Ascending aorta (tissue), 2 donors: ENCODE measurements around the gene EN1. TPM values are rescaled to one million over a fixed set of nuclear protein-coding genes. Genes with fewer than 3 reads are reported as not detected.

Experiments
- DNase-seq, 2 donors: peaks; one replicate each; pipeline ENCODE4 v3.0.0-alpha.2; 2019; ENCODE audit warnings: low spot score in 2 of 2
- H3K27ac ChIP-seq, 2 donors: fragments of 200-600 bp; sonication (generic); one replicate each; pipeline ENCODE4 v1.5.1; 2016 to 2017; ENCODE audit warnings: mild to moderate bottlenecking in 1 of 2
- H3K27me3 ChIP-seq: fragments of 200-600 bp; sonication (generic); one replicate; pipeline ENCODE4 v1.5.1; 2017
- H3K36me3 ChIP-seq, 2 donors: fragments of 200-600 bp; sonication (generic); one replicate each; pipeline ENCODE4 v1.5.1; 2016
- H3K4me1 ChIP-seq, 2 donors: fragments of 200-600 bp; sonication (generic); one replicate each; pipeline ENCODE4 v1.5.1; 2016 to 2017; ENCODE audit warnings: mild to moderate bottlenecking in 1 of 2
- H3K4me3 ChIP-seq, 2 donors: fragments of 200-600 bp; sonication (generic); one replicate each; pipeline ENCODE4 v1.5.1; 2016 to 2017; ENCODE audit warnings: mild to moderate bottlenecking in 1 of 2
- H3K9me3 ChIP-seq, 2 donors: fragments of 200-600 bp; sonication (generic); one replicate each; pipeline ENCODE4 v1.5.1; 2016
- CTCF ChIP-seq, 3 experiments: fragments of 200-600 bp in 2 of 3; fragments of 450-650 bp in 1 of 3; sonication (generic) in 2 of 3; IDR thresholded peaks; one replicate each; pipeline ENCODE4 v1.5.1; 2016 to 2019; ENCODE audit warnings: antibody characterized with exemption in 3 of 3, mild to moderate bottlenecking in 1 of 3, moderate library complexity in 1 of 3
- intact Hi-C: fragments of 100-400 bp; cut with DNase I; formaldehyde crosslinking; loops from one replicate; pipeline ENCODE4 v1.15.1; 2023
- total RNA-seq: library from RNA; depleted of rRNA; stranded (reverse); fragments of >200 nt; gene quantifications from one replicate; pipeline ENCODE4 v1.1.0, GENCODE V29; 2016

The EN1 gene
- total RNA-seq, 1 donor from 2014 or later: not detected

- peak; percentile 35 to 65 (median 63) for TF ChIP-seq CTCF (IDR thresholded peaks at IDR 0.05)
- Histone ChIP-seq H3K27me3 (no peaks in the 10 kb centered on the region), H3K4me1 (no peaks in the 10 kb centered on the region), H3K27ac (no peak overlapping the region), H3K36me3 (no peaks in the 10 kb centered on the region), H3K9me3 (no peaks in the 10 kb centered on the region), H3K4me3 (no peak overlapping the region)
- DNase-seq: peak in 1 of 2 donors; percentile 56
- intact Hi-C loops: no loop called here
Observed at GRCh38 chr2:118881490-118882129, 34.2 kb upstream of the EN1 start.

DNA sequence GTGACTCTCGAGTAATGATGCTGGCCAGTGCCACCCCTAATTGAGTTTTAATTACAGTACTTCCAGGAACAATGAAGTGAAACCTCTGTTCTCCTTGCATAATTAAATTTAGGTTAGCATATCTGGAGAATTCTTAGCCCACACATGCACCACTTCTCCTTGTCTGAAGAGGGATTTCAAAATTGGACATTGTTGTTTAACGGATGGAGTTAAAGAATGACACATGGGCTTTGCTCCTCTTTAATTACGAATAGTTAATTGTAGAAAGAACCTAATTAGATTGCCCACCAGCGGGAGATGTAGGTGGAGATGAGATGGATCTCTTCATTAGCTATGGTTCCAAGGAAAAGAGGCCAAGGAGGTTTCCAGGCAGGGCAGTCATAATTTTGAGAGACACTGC, 33.1 kb upstream of the EN1 start:
- H3K4me3 ChIP-seq: no peak overlapping the region

DNA sequence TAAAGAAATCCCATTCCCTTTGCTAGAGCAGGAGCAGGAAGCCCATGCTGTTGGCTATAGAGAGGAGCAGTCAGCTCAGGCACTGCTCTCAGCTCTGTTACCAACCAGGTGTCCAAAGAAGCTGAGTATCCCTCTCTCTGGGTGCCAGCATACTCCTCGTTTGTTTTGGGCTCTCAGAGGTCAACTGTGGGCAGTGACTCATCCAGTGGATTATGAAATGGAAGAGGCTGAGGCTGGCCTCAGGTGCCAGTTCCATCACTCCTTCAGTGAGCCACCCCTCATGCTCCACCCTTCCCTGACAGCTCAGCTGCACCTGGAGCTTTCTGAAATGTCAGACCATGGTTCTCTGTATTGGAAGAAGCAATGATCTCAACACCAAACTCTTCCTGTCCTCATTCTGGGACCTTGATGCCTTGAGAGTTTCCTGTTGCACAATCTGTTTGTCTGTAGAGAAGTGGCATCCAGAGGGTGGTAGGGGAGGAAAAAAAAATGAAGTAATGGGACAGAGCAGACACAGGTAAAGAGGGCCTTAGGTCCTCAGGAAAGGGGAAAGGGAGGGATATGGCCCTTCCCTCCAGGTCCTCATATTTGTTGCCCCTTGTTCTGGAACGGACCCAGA, 31.2 kb upstream of the EN1 start:
- intact Hi-C loops: no loop called here
- Histone ChIP-seq H3K27me3 (no peaks in the 10 kb centered on the region), H3K4me1 (no peaks in the 10 kb centered on the region), H3K4me3 (no peak overlapping the region), H3K36me3 (no peaks in the 10 kb centered on the region), H3K27ac (no peak overlapping the region), H3K9me3 (no peaks in the 10 kb centered on the region)
- TF ChIP-seq CTCF (IDR thresholded peaks at IDR 0.05): no peak
- peak in 1 of 2 donors; percentile 35 for DNase-seq

More for the DNA sequence above, 33.1 kb upstream of the EN1 start:
- Histone ChIP-seq H3K9me3 (no peaks in the 10 kb centered on the region), H3K36me3 (no peaks in the 10 kb centered on the region), H3K4me1 (no peaks in the 10 kb centered on the region), H3K27me3 (no peaks in the 10 kb centered on the region), H3K27ac (no peak overlapping the region)
- no peak for TF ChIP-seq CTCF (IDR thresholded peaks at IDR 0.05)
- intact Hi-C loops: no loop called here
- no peak for DNase-seq

- no peak for TF ChIP-seq CTCF (IDR thresholded peaks at IDR 0.05)
- Histone ChIP-seq H3K4me3 (no peak overlapping the region), H3K27me3 (no peaks in the 10 kb centered on the region), H3K36me3 (no peaks in the 10 kb centered on the region), H3K27ac (no peak overlapping the region), H3K9me3 (no peaks in the 10 kb centered on the region), H3K4me1 (no peaks in the 10 kb centered on the region)
- no peak for DNase-seq
- intact Hi-C loops: no loop called here
Observed at GRCh38 chr2:118875318-118875717, 27.9 kb upstream of the EN1 start.

DNA sequence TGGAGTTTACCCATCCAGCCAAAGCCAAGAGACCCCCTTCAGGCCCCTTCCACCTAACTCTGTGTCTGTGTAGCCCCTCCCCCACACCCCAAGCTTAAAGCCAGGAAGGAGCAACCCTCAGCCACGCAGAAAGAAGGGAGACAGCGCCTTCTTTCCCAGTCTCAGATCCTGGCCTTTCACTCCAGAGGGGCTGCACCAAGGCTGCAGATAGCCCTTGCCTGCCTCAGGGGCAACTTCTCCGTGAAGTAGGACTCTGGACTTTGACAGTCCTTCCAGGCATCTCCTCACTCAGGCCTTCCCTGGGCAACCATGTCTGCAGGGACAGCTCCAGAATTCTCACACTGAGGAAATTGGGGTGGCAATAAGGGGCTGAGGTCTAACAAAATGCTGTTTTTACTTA, 26.9 kb upstream of the EN1 start:
- Histone ChIP-seq H3K9me3 (no peaks in the 10 kb centered on the region), H3K27me3 (no peaks in the 10 kb centered on the region), H3K4me1 (no peaks in the 10 kb centered on the region), H3K36me3 (no peaks in the 10 kb centered on the region), H3K27ac (no peak overlapping the region), H3K4me3 (no peak overlapping the region)
- intact Hi-C loops: no loop called here
- TF ChIP-seq CTCF (IDR thresholded peaks at IDR 0.05): no peak
- DNase-seq: no peak
